ENCODE data around the gene NRXN3.

- TF ChIP-seq CTCF (IDR thresholded peaks at IDR 0.05; ENCODE audit: insufficient read depth, low read length, poor library complexity, severe bottlenecking) (no peak), EZH2phosphoT487 (conservative IDR thresholded peaks at IDR 0.05; ENCODE audit: low read length) (no peak)
Measured at GRCh38 chr14:78610994-78611393, 440.8 kb downstream of the NRXN3 start.
